Stimulated activated CD8-positive, alpha-beta memory T cell treated with anti-CD3 and anti-CD28 coated beads, Interleukin-7, amount 100 ng/mL, for 48 hours (primary cell): ENCODE results near the gene WNT8B.
A peak's percentile ranks its signal among the peaks of the same experiment; 100 is the strongest.

Experiments
- DNase-seq, 2 donors: peaks; one replicate each; pipeline ENCODE4 v3.0.0-alpha.2; 2020; ENCODE audit warnings: low read depth in 1 of 2; ENCODE audit errors: extremely low read depth in 1 of 2

WNT8B gene, protein sequence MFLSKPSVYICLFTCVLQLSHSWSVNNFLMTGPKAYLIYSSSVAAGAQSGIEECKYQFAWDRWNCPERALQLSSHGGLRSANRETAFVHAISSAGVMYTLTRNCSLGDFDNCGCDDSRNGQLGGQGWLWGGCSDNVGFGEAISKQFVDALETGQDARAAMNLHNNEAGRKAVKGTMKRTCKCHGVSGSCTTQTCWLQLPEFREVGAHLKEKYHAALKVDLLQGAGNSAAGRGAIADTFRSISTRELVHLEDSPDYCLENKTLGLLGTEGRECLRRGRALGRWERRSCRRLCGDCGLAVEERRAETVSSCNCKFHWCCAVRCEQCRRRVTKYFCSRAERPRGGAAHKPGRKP

DNA sequence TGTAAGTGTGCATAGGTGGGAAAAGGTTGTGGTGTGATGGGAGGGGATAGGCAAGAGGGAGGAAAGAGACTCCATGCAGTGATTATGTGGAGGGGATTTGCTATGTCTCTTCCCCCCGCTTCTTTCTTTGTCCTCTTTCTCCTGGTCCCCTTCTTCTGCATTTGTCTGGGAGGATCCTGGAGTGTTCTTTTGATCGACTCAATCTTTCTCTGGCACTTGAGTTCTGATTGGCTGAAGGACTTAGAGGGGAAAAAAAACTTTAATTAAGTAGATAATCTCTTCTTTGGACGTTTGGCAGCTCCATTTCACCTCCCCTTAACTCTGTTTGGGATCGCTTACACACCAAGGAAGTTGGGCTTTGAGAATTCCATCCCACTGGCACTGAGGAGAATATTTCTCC is at the start of gene WNT8B:
TSS of gene WNT8B (plus strand) at position 301 of the 400 bp plus-strand sequence. CDS start 160 bp downstream, outside the sequence.
- no peak for DNase-seq

DNA sequence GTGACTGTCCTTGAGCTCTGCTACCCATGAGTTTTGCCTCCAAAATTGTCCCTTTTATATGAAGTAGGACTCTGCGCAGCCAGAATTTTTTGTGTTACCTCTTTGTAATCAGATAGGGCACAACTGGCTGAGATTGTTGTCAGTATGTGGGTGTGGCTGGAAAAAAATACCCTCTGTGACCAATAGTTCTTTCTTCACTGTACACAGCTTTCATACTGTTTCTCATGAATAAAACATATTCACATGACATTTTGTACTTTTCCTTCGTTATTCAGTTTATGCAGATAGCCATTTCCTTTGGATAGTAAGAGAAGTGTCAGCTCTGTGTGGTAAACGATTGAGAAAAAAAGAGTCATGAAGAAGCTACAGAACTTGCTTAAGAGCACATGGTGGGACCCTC is 49.6 kb upstream of the WNT8B start:
- no peak for DNase-seq

DNA sequence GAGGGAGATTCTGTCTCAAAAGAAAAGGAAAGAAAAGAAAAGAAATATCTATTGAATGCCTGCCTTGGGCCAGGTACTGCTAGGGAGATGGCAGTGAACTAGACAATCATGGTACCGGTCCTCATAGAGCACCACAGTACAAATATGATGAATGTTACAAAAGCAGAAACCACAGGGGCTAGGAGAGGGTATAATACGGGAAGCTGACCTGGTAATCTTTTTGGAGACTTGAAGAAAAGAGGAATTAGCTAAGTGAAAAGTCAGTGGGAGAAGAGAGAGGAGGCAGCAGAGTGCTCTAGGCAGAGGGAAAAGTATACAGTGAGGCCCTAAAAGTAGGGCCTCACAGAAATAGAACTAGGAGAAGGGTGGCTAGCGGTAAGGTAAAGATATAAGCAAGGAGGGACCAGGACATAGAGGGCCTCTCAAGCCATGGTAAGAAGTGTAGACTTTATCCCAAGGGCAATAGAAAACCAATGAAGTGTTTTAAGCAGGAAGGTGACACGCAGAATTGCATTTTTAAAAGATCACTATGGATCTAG is 42.8 kb upstream of the WNT8B start:
- DNase-seq: no peak

DNA sequence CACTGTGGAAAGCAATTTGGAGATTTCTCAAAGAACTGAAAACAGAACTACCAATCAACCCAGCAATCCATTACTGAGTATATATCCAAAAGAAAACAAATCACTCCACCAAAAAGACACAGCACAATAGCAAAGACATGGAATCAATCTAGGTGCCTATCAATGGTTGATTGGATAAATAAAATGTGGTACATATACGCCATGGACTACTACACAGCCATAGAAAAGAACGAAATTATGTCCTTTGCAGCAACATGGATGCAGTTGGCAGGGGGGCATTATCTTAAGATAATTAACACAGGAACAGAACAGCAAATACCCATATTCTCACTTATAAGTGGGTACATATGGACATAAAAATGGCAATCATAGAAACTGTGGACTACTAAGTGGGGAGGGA is 35.4 kb upstream of the WNT8B start:
- no peak for DNase-seq

DNA sequence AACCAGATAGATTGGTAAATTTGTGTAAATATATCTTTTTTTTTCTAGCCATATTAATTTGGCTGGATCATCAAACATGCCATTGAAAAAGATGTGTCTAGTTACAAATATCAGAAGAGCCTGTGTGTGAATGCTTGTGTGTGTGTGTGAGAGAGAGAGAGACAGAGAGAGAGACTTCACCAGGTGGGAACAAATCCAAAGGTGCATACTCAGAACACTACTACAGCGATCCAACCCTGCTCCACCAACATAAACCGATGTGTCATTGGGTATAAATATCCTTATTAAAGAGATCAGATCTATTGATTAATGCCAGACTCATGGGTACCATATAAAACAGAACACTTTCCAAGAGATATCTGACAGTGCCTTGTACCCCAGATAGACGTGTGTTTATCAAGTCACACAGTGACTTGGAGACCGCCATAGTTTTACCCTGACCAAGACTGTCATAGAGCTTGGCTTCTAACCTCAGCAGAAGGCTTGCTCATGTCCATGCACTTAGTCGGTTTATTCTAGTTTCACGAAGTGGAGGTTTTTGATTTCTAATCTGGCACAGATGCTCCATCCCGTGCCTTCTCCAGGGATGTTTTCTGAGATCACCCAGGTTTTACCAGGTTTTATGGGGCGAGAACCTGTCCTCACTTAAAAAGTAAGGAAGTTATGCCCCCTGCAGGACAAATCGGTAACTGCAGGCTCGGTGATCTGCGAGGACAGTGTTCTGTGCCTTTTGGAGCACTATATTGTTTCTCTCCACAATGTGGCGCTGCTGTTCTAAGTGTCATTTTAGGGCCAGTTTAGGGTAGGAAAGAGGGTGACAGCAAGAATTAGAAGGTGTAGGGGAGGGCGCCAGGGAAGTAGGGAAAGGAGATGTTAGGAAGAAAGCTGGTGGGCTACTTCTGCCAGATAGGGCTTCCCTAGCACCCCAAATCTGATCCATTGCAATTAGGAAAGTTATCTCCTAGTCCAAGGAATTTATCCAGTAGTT is 29.3 kb upstream of the WNT8B start:
- DNase-seq: peak; percentile 69 to 89

DNA sequence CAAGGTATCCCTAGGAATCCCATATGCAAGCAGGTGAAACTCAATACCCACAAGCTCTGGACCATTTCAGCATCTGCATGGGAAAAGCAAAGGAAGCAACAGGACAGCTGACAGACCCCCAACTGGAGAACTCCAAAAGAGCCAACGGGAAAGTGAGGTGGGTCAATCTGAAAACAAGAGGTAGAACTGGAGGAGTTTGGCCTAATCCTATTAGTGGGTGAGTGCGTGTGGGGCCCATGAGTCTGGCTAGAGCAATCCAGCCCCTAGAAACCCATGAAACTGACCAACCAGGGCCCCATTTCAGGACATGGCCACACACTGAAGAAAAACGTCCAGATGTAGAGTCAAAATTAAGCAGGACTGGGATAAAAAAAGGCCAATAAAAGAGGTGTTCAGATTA is 26.6 kb upstream of the WNT8B start:
- no peak for DNase-seq

DNA sequence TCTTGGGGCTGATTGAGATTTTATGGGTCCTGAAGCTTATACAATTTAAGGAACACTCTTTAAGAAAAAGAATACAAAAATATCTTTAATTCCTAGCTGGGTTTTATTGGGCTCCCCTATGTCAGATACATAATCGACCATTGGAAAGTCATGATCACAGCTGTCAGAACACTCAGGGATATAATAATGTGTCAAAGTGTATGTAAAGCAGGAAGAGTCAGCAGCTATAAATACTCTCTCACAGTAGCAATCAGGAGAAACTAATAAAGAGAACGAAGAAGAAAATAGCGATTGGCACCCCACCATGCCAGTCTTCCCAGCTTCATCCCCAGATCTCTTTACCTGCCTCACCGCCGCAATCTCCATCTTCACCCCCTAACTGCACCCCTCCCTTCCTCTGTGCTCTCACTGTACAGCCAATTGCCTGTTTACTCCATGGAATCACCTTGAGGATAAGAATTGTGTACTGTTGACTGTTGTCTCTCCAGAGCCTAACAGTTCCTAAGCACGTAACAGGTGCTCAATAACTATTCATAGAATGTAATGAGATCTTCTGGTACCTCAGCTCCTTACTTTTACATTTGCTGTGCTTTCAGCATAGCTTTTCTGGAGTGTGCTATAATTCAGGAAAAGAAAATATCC is 24.0 kb upstream of the WNT8B start:
- DNase-seq: no peak

DNA sequence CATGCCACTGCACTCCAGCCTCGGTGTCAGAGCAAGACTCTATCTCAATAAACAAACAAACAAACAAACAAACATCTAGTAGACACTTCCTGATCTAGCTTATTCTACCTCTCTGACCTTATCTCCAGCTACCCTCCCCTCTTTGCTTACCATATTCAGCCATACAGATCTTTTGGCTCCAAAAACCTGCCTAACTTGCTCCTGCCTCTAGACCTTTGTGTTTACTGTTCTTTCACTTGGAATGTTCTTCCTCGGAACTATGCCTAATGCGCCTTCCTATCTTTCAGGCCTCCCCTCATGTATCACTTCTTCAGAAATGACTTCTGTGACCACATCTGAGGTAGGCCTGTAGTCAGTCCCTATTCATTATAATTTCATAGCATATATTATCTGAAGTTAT is 20.3 kb upstream of the WNT8B start:
- no peak for DNase-seq

DNA sequence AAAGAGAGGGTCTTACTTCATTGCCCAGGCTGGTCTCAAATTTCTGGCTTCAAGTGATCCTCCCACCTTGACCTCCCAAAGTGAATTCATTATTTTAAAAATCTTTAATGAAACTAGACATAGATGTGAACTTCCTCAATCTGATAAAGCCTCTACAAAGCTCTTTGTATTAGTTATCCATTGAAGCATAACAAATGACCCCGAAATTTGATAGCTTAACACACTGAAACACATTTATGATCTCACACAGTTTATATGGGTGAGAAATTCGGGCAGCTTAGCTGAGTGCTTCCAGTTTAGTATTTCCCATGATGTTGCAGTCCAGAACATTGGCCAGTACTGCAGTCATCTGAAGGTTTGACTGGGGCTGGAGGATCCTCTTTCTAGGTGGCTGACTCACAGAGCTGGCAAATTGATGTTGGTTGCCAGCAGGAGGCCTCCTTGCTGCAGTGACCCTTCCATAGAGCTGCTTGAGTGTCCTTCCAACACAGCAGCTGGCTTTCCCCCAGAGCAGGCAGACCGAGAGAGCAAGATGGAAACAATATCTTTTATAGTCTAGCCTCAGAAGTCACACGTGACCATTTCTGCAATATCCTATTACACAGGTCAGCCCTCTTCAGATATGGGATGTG is 16.6 kb upstream of the WNT8B start:
- no peak for DNase-seq

DNA sequence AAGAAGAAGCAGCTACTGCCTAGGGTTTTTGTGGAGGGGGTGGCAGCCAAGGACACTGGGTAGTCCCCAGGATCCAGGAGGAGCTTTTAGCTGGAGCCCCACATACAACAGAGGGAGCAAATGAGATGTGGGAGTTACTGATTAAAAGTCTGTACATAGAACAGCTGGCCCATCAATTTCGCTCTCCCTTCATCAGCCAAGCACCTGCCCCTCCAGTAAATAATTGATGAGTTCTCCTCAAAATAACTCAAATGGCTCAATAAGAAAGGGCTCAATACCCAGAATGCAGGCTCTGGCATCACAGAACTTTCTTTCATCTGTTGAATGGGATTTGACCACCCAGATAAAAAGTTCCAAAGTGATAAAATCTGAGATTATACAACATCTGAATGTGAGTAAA is 15.1 kb upstream of the WNT8B start:
- no peak for DNase-seq

DNA sequence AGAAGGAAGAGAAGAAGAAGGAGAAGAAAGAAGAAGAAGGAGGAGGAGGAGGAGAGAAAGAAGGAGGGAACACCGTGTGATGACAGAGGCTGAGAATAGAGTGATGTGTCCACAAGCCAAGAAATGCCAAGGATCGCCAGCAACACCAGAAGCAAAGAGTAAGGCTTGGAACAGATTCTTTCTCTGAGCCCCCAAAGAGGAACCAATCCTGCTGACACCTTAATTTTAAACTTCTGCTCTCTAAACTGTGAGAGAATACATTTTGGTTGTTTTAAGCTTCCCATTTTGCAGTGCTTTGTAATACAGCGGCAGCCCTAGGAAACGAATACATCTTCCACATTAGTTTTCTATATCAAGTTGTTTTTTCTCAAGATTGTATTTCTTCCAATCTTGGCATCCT is 13.9 kb upstream of the WNT8B start:
- no peak for DNase-seq

DNA sequence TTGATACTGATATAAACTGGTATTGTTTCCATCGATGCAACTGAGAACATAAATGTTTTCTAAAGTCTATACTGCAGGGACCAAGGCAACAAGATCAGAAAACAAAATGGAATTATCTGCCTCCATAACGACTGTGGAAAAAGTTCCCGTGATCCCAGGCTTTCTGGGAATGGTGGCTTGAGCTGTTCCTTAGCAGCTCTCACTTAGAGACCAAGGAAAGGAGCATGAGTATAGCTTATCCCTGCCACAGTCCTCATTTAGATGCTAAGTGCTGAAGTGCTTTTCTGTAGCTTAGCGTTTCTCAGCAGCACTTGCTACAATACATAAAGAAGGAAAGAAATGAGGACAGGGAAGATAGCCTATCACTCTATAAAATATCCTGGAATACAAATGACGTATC is 5.5 kb downstream of the WNT8B start:
- no peak for DNase-seq

DNA sequence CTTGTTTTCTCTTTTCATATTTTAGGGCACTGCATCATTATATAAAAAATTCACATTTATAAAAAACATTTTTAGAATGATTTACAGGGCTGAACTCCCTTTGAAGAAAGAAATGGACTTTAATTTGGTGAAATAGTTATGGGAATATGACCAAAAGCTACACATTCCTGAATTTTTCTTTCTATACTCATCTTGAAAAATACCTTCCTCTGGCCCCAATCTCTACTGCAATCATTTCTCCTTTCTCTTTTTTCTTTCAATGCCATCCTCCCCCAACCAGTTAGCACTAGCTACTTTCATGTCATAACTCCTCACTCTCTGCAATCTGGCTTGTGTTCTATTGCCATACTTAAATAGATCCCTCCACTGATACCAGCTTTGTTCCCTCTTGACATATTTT is 6.2 kb downstream of the WNT8B start:
- DNase-seq: no peak

DNA sequence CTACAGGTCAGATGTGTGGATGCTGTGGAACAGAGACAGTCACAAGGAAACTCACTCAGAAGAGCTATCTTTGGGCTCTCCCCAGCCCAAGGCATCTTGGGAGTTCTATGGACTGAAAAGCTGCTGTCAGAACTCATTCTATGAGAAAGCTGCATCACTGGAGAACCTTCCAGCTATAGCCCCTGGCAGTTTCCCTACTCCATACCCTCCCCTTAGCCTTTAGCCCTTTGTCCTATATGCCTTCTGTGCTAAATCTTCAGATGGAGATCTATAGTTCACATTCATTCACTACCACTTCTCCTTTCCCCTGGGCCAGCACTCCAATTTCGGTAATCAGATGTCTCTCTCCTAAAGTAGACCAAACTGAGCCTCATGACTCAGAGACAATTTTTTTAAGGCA is 6.9 kb downstream of the WNT8B start:
- DNase-seq: no peak

DNA sequence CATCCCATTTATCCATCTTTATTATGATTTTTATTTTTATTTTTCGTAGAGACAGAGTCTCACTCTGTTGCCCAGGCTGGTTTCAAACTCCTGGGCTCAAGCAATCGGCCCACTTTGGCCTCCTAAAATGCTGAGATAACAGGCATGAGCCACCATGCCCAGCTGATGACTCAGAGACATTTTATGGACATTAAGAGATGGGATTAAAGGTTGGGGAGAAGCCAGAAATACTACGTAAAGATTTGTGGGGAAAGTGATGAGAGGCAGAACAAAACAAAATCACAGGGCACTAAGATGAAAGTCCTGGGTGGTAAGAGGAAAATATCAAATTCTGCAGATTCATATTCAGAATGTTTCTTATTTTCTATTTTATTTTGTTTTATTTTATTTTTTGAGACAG is 7.6 kb downstream of the WNT8B start:
- no peak for DNase-seq

DNA sequence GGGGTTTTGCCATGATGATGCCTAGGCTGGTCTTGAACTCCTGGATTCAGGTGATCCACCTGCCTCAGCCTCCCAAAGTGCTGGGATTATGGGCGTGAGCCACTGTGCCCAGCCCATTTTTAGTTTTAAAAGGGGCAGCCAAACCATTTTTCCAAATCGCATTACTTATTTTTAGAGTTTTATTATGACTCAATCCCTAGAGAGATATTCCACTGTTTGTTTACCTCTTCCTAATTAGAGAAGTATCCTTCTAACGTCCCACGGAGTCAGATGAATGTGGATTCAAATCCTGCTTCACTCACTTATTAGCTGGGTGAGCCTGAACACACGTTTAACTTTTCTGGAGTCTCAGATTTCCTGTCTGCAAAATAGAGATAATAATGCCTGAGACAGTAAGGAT is 15.2 kb downstream of the WNT8B start:
- DNase-seq: no peak

DNA sequence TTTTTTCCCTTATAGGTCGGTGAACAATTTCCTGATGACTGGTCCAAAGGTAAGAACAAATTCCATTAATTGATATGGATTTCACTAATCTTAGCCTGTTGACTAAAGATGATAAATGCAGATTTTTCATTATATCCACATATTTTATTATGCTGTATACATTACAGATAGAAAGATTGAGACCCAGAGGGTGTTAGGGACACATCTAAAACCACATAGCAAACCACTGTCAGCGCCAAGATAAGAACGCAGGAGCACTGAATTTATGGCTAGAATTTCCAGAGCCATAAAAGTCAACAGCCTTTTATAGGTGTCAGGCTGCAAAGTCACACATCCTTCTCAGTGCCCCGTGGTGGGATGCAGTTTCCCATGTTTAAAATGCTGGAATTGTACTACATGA is 16.2 kb downstream of the WNT8B start:
- DNase-seq: no peak

DNA sequence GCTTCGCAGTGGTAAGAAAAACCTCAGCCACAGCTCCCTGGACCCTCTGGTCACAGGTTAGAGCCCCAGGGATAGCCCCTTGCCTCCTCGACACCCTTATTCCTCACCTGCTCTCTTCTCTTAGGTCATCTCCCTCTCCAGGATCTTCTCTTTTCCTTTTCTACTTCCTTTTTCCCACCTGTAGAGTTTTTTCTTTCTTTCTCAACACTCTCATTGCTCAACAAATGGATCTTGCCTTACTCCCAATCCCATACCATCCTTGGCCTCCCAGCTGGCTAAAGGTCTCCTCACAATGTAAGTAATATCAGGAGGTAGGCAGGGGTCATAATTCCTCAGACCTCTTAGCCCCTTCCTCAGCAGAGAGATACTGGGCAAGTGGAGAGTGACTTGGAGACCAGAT is 17.2 kb downstream of the WNT8B start:
- no peak for DNase-seq

DNA sequence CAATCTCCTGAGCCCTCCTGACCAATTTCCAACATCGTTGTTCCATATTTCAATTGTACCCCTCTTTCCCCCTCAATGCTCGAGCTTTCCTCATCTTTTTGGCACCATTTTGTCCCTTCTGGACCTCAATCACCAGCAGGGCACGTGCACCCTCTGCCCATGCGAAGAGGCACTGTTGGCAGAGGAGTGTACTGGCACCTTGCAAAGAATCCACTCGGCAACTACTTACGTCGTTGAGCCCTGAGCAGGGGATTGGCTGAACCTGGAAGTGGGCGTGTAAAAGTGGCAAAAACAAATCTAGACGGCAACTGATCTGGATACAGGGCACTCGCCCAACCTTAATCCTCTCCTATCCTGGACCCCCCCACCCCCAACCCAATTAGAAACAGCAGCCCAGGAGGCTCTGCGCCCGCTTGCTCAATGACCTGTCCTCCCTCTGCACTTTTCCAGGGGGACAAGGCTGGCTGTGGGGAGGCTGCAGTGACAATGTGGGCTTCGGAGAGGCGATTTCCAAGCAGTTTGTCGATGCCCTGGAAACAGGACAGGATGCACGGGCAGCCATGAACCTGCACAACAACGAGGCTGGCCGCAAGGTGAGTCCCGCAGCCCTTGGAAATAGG is 18.8 kb downstream of the WNT8B start:
- peak; percentile 70 to 72 for DNase-seq

DNA sequence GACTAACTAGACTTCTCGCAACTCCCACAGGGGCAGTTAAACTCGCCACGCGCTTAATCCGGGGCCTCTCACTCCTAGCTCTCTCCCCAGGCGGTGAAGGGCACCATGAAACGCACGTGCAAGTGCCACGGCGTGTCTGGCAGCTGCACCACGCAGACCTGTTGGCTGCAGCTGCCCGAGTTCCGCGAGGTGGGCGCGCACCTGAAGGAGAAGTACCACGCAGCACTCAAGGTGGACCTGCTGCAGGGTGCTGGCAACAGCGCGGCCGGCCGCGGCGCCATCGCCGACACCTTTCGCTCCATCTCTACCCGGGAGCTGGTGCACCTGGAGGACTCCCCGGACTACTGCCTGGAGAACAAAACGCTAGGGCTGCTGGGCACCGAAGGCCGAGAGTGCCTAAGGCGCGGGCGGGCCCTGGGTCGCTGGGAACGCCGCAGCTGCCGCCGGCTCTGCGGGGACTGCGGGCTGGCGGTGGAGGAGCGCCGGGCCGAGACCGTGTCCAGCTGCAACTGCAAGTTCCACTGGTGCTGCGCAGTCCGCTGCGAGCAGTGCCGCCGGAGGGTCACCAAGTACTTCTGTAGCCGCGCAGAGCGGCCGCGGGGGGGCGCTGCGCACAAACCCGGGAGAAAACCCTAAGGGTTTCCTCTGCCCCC is 19.5 kb downstream of the WNT8B start:
- peak in 1 of 2 donors; percentile 42 for DNase-seq
